ENCODE data around the gene CEBPA.

Gene CEBPA

GRCh38 chr19:33271246-33272021 is 30.9 kb downstream of the CEBPA start:
- DNase-seq (ENCODE audit: low read depth), result no peak

- DNase-seq (ENCODE audit: low read depth), result no peak
Observed at GRCh38 chr19:33270769-33271168, 31.6 kb downstream of the CEBPA start.

- DNase-seq (ENCODE audit: low read depth), result no peak
Observed at GRCh38 chr19:33269016-33269415, 33.3 kb downstream of the CEBPA start.

- DNase-seq (ENCODE audit: low read depth), result no peak
Observed at GRCh38 chr19:33268162-33268991, 34.0 kb downstream of the CEBPA start.

GRCh38 chr19:33267706-33268105 is 34.6 kb downstream of the CEBPA start:
- no peak for DNase-seq (ENCODE audit: low read depth)

GRCh38 chr19:33266974-33267484 is 35.3 kb downstream of the CEBPA start:
- no peak for DNase-seq (ENCODE audit: low read depth)

DNA sequence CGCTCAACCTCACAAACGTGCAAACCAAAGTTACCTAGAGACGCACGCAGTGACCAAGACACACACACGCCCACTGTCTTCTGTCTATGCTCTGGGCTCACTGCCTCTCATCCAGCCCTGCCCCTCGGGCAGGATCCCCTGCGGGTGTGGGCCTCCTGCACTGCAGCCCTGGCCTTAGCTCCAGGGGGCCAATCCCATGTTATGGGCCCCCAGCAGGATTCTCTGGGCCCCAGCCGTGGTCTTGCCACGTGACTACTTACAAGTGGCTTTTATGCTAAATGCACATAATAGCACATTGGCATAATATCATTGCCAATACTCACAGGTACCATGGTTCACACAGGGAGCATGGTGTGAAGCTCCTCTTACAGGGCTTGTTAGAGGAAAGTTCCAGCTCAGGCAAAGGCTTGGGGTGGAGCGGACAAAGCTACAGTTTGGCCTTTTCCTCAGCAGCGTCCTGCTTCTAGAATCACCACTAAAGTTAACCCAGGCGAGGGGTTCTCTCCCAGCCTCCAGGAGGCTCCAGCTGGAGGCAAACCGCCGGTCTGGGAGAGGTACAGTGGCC is 37.4 kb downstream of the CEBPA start:
- DNase-seq (ENCODE audit: low read depth), result no peak

DNA sequence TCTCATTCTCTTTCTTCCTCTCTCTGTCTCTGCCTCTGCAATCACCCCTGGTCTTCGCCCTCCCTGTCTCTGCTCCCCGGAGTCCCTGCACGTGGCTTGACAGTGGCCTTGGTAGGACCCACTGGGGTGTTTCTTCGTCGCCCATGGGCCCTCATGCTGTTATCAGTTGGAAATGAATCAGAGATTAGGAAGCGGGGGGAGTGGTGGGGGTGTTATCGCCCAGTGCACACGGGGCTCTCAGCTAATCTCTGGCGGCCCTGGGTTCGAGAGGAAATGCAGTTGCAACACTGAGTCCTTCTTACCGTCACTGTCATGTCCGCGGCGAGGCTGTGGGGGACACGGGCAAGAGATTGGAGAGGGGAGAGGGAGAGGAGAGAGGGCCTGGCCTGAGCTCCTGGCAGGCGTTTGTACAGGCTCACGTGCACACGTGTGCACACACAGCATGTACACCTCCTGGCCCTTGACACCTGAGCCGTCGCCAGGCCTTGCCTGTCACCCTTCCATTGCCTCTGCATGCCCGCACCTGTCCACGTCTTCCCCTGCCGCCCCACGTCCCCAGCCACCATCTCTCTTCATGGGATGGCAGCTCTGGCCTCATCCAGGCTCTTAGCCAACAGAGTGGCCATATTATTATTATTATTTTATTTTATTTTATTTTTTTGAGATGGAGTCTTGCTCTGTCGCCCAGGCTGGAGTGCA is 38.9 kb downstream of the CEBPA start:
- no peak for DNase-seq (ENCODE audit: low read depth)

GRCh38 chr19:33261511-33262189 is 40.7 kb downstream of the CEBPA start:
- no peak for DNase-seq (ENCODE audit: low read depth)

GRCh38 chr19:33260628-33261418 is 41.5 kb downstream of the CEBPA start:
- DNase-seq (ENCODE audit: low read depth), result no peak

DNA sequence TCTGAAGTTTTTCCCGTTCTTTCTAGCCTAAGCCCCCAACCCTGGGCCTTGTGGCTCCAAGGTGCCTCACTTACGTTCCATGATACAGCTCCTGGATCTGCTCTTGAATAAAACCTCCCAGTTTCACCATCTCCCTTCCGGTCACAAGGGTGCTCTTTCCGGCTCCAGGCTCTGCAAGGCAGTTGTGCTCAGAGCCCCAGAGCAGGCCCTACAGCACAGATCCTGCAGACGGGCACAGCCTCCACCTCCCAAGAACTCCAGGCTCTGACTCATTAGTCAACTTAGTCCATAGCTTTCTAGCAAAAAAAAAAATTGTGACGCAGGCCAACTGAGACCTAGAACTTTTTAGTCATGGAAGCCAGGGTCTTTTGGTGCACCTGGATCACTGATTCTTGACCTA is 42.8 kb downstream of the CEBPA start:
- DNase-seq (ENCODE audit: low read depth), result no peak

DNA sequence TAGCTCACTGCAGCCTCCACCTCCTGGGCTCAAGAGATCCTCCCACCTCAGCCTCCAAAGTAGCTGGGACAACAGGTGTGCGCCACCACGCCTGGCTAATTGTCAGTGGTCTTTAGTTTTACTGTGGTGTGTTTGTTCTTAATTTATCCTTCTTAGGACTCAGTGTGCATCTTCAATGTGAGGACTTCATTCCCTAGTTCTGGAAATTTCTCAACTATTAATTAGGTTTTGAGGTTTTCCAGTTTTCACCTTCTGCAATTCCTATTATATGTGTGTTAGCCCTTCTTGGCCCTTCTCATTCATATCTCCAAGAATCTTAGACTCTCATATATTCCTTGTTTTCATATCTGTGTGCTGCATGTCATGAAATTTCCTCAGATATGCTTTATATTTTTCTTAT is 44.5 kb downstream of the CEBPA start:
- DNase-seq (ENCODE audit: low read depth), result no peak

GRCh38 chr19:33256261-33256660 is 46.1 kb downstream of the CEBPA start:
- no peak for DNase-seq (ENCODE audit: low read depth)

- no peak for DNase-seq (ENCODE audit: low read depth)
Observed at GRCh38 chr19:33255781-33256180, 46.6 kb downstream of the CEBPA start.

DNA sequence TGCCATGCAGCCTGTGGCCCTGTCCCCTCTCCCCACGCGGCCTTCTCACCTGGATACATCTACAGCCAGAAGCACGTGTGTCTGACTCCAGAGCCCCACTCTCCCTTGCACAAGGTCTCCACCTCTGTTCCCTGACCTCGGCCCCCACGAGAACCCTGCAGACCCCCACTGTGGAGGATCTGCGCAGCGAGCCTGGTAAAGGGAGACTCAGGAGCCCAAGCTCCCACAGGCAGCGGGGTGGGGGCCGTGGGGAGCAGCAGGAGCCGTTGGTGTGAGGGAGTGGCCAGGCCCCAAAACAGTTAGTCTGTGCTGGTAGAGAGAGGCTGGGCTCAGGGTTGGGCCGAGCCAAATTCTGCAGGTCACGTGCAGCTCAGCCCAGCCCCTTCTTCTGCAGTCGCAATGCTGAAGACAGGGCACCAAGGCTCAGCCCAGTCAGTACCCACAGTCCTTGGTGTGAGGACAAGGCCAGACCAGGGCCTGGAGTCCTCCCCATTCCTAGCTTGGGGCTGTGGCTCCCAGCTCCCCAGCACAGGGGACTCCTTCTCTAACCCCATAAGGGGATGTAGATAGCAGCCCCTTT is 48.0 kb downstream of the CEBPA start:
- no peak for DNase-seq (ENCODE audit: low read depth)

DNA sequence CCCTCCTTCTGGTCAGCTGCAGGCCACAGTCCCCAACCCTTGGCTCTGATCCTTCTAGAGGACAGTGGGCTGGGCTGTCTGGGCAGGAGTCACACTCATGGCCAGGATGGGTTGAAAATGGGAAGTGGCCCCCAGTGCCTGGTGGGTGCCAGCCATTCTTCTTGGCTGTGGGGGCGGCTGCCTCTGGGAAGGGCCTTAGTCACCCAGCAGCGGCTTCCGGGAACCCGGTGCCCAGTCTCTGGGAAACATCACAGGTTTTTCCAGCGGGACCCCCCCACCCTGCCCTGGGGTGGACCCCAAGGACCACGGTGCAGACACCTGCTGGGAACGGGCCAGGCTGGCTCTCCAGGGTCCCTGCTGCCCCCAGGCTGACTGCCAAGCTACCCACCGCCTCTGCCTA is 49.4 kb downstream of the CEBPA start:
- DNase-seq (ENCODE audit: low read depth), result no peak

DNA sequence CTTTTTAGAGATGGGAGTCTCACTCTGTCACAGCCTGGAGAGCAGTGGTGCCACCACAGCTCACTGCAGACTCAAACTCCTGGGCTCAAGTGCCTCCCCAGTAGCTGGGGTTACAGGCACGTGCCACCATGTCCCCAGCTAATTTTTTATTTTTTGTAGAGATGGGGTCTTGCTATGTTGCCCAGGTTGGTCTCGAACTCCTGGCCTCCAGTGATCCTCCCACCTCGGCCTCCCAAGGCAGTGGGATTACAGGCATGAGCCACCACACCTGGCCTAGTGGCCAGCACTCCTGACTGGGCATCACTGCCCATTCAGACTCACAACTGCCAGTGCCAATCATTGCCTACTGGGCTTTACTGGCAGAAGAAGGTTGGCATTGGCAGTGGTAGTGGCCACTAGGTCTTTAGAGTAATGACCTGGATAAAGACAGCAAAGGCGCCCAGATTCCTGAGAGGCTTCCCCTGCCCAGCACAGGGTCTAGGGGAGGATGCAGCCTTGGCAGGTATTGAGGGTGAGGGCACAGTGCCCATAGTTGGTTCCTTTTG is 49.8 kb downstream of the CEBPA start:
- DNase-seq (ENCODE audit: low read depth), result no peak

DNA sequence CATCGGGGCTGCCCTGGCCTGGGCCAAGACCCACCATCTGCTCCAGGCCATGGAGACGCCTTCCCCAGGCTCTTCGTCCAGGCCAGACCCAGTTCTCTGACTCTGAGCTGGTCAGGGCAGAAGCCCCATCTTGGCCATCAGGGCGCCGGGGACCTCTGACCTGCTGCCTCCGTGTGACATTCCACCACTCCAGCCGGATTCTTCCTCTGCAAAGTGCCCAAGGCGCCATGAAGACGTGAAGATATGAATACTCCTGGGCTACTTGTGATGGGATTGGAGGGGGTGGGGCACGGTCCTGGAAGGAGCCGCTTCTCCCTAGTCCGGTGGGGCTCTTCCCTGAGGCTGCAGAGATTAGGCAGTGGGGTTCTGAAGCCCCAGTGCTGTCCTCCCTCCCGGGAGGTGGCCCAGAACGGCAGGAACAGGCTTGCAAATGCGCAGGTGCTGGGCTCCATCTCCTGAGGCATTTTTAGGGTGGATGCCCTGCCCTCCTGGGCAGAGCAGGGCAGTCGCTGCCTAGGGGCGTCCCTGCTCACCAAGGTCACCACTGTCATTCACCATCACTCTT is 50.7 kb downstream of the CEBPA start:
- no peak for DNase-seq (ENCODE audit: low read depth)

GRCh38 chr19:33251076-33251475 is 51.3 kb downstream of the CEBPA start:
- DNase-seq (ENCODE audit: low read depth), result no peak

DNA sequence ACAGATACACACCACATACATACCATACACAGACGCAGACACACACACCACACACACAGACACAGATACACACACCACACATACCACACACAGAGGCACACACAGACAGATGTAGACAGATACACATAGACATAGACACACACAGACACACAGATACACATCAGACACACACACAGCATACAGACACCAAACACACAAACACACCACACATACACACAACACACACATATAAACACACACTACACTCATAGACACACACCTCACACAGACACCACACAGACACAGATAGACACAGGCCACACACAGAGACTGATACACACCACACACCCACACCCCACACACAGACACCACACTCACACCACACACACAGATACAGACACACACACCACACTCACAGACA is 51.8 kb downstream of the CEBPA start:
- DNase-seq (ENCODE audit: low read depth), result no peak

Data from activated T-cell treated with anti-CD3 and anti-CD28 coated beads for 48 hours (primary cell).